ENCODE data around the gene ATP9B. TPM values are rescaled to one million over a fixed set of nuclear protein-coding genes. Genes with fewer than 3 reads are reported as not detected.
A peak's percentile ranks its signal among the peaks of the same experiment; 100 is the strongest.

Gene ATP9B
- total and polyA plus RNA-seq, 2 donors from 2014 or later: 10.0 to 48.2 TPM

GRCh38 chr18:79383388-79384056 is 314.3 kb downstream of the ATP9B start:
- DNase-seq (peak in 2 of 5 donors; percentile 38 to 69), FAIRE-seq (no peak)
- Histone ChIP-seq H3K27ac (ENCODE audit: low read depth in 2 of 2, low read length in 2 of 2) (no peak overlapping the region), H3K9me3 (ENCODE audit: control insufficient read depth in 2 of 3, insufficient read depth in 1 of 3, low read length in 3 of 3) (no peaks in the 10 kb centered on the region), H3K36me3 (ENCODE audit: control insufficient read depth in 2 of 3, insufficient read depth in 3 of 3, low read length in 3 of 3) (no peaks in the 10 kb centered on the region), H3K27me3 (ENCODE audit: control insufficient read depth, insufficient read depth, low read length) (no peaks in the 10 kb centered on the region), H3K4me1 (ENCODE audit: control insufficient read depth in 2 of 3, insufficient read depth in 2 of 3, low read depth in 1 of 3, low read length in 3 of 3) (no peaks in the 10 kb centered on the region), H3K9ac (ENCODE audit: low read length in 3 of 3) (no peak overlapping the region), H3K4me3 (ENCODE audit: low read length in 3 of 3) (no peak overlapping the region)
- intact Hi-C loops (cut with DNase I): loop anchor here (5.0 kb wide), 1 partner anchor 259 kb away; no protein-coding TSS in a partner anchor
- no peak for TF ChIP-seq CTCF (IDR thresholded peaks at IDR 0.05; ENCODE audit: borderline replicate concordance, extremely low read depth, insufficient read depth)

- H3K36me3 ChIP-seq (ENCODE audit: control insufficient read depth in 2 of 3, insufficient read depth in 3 of 3, low read length in 3 of 3): no peaks in the 10 kb centered on the region
- no peaks in the 10 kb centered on the region for H3K9me3 ChIP-seq (ENCODE audit: control insufficient read depth in 2 of 3, insufficient read depth in 1 of 3, low read length in 3 of 3)
- intact Hi-C loops (cut with DNase I): loop anchor here (5.0 kb wide), 1 partner anchor 258 kb away; no protein-coding TSS in a partner anchor
- DNase-seq (peak in 4 of 5 donors; percentile 47 to 61 (median 54)), FAIRE-seq (no peak)
- no peak overlapping the region for H3K27ac ChIP-seq (ENCODE audit: low read depth in 2 of 2, low read length in 2 of 2)
- no peak overlapping the region for H3K9ac ChIP-seq (ENCODE audit: low read length in 3 of 3)
- no peaks in the 10 kb centered on the region for H3K4me1 ChIP-seq (ENCODE audit: control insufficient read depth in 2 of 3, insufficient read depth in 2 of 3, low read depth in 1 of 3, low read length in 3 of 3)
- TF ChIP-seq CTCF (IDR thresholded peaks at IDR 0.05; ENCODE audit: borderline replicate concordance, extremely low read depth, insufficient read depth): no peak
- H3K4me3 ChIP-seq (ENCODE audit: low read length in 3 of 3): no peak overlapping the region
- H3K27me3 ChIP-seq (ENCODE audit: control insufficient read depth, insufficient read depth, low read length): peaks cover 3% of the 10 kb centered on the region
Measured at GRCh38 chr18:79384151-79384807, 315.1 kb downstream of the ATP9B start.

GRCh38 chr18:79384834-79385233 is 315.6 kb downstream of the ATP9B start:
- TF ChIP-seq CTCF (IDR thresholded peaks at IDR 0.05; ENCODE audit: borderline replicate concordance, extremely low read depth, insufficient read depth): no peak
- Histone ChIP-seq H3K9ac (ENCODE audit: low read length in 3 of 3) (no peak overlapping the region), H3K36me3 (ENCODE audit: control insufficient read depth in 2 of 3, insufficient read depth in 3 of 3, low read length in 3 of 3) (no peaks in the 10 kb centered on the region), H3K4me1 (ENCODE audit: control insufficient read depth in 2 of 3, insufficient read depth in 2 of 3, low read depth in 1 of 3, low read length in 3 of 3) (no peaks in the 10 kb centered on the region), H3K27me3 (ENCODE audit: control insufficient read depth, insufficient read depth, low read length) (peaks cover 4% of the 10 kb centered on the region), H3K27ac (ENCODE audit: low read depth in 2 of 2, low read length in 2 of 2) (no peak overlapping the region), H3K4me3 (ENCODE audit: low read length in 3 of 3) (no peak overlapping the region), H3K9me3 (ENCODE audit: control insufficient read depth in 2 of 3, insufficient read depth in 1 of 3, low read length in 3 of 3) (no peaks in the 10 kb centered on the region)
- peak in 2 of 5 donors; percentile 34 to 44 for DNase-seq
- intact Hi-C loops (cut with DNase I): loop anchor here (5.0 kb wide), 1 partner anchor 257 kb away; no protein-coding TSS in a partner anchor
- FAIRE-seq: no peak
